GM18519 (cell line): ENCODE data around the gene ACAP1.

ENCODE experiments used
- ATAC-seq: cut with Tn5 transposase; IDR thresholded peaks from one replicate; pipeline ENCODE4 v1.9.1; 2021; ENCODE audit warnings: mild to moderate bottlenecking, moderate library complexity; ENCODE audit not compliant: unreplicated experiment, low FRiP score

The ACAP1 gene

DNA sequence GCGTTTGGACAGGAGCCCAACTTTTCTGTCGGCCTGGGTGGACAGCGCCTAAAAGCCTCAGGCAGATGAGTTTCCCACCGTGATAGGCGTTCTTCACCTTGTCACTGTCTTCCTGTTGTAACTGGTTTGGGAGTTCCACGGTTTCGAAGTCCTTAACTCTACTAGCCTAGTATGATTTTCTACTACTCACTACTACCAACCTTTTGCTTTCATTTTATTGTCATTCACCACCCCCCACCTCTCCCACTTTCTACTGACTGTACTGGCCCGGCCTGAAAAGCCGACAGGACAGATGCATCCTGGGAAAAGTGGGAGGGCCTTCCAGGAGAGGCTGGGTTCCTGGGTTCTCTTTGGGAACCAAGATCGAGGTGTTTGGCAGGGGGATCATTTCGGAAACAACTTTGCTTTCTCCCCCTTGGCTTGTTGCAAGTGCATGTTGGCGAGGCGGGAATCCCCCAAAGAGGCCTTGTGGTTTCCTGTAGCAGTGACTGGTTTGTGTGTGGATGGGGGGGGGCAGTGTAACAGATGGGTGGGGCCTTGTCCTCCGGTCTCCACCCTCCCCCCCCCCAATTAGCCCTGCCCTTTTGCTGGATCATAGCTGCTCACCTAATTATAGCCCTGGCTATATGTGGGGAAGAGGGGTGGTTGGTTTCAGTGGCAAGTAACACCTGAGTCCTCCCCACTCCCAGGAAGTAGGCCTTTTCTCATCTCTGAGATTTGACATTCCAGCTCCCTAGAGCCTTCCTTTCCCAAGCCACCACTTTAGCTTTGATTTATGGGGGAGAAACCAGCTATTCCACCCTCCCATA lies 27.5 kb upstream of the ACAP1 start:
- no peak for ATAC-seq

DNA sequence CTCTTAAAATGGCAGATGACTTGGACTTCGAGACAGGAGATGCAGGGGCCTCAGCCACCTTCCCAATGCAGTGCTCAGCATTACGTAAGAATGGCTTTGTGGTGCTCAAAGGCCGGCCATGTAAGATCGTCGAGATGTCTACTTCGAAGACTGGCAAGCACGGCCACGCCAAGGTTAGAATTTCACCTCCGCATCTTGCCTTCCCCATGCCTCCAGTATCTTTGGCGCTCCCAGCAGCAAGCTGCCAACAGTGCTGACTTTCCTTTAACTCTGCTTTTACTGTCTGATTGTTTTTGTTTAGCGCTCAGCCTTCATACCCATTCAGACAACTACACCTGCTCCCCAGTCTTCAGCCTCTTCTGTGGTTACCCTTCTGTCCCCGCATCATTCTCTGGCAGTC lies 26.7 kb upstream of the ACAP1 start:
- no peak for ATAC-seq

- ATAC-seq: no peak
These were observed 25.1 kb upstream of the ACAP1 start for GRCh38 chr17:7311110-7311705.

DNA sequence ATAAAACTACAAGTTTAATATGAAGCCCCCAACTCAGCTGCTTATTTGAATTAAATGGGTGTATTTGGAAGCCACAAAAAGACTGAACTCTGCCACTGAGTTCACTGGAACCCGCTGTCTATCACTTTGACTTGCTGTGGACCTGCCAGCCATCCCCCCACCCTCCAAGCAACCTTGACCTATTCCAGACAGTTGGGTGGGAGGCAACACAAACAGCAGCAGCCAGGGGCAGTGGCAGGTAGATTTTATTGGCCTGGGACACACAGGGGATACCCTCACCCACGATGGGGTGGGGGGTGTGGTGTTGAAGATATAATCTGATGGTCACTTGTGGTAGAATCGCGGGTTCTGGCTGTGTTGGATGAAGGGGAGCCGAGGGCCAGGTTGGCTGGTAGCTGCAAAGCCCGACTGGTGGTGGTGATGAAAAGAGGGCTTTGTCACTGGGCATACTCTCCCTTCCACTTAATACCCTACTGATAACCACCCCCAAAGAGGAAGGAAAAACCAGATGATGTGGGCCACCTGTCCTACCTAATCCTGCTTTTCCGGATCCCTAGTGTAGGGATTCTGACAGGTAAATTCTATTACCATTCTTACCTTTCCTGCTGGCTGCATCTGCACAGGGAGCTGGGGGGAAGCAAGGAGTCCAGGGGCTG lies 23.8 kb upstream of the ACAP1 start:
- ATAC-seq: no peak

DNA sequence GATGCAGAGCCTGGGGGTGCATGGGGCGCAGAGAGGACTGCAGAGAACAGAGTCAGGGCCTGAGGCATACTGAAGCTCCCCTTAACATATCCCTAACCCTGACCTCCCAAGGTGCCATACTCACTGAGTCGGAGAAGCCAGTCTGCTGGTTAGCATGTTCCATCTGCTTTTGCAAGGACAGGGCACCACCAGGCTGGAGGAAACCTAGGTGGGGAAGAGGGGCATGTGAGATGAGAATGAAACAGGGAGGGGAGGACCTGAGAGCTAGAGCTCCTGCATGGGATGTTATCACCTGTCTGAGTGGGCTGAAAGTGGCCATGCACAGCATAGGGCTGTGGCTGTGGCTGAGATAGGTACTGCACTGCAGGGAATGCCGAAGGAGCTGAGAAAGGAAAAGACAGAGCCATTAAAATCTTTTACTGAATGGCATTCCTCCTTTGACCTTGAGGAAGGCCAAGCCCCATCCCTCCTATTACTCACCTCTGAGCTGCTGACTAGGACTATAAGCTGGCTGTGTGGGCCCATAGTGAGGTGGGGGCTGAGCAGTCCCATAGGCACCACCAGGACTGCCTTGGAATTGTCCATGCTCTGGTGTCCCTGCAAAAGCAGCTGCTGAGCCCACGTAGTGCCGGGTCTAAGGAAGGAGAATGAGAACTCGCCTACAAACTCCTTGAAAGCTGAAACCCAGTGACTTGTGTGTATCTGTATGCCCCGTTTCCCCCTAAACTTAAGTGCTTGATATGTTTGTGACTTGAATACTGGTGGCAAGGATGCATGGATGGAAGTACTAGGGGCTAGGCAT lies 23.0 kb upstream of the ACAP1 start:
- ATAC-seq: no peak

DNA sequence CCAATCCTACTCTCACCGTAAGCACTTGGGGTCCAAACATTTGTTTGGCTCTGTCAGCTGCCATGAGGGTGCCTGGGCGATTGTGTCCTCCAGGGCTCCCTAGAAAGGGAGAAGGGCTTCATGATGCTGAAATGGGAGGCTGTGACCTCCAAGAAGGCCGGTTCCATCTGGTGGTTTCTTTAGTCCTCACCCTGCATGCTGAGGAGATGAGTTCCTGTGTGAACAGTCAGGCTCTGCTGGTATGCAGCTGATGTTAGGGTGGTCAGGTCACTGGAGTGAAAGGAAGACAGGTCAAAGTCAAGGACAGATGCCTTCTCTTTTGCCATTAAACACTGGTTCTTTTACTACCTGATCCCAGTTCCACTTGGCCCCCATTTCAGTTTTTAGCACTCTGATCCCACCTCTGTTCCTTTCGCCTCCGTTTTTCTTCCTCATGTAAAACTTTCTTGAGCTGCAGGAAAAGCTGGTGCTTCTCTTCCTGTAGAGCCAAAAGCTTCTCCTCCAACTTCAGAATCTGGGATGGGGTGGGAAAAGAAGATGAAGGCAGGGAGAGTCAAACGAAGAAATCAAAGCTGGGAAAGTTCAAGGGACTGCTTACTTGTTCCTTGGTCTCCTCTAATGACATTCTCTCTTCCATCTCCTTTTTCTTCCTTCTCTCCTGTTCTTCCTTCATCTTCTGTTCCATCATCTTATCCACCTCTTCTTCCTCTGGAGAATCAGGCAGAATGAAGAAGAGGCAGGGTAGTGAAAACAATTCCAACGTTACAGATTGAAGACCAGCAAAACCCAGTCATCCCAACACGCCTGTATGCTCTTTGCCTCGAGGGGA lies 22.2 kb upstream of the ACAP1 start:
- ATAC-seq: no peak

- peak; percentile 40 for ATAC-seq
These were observed 21.4 kb upstream of the ACAP1 start, which contains the start of gene GPS2 for GRCh38 chr17:7314719-7315569. Gene GPS2, minus strand, starts transcription at chr17:7315360. Its CDS starts 308 bp downstream, at chr17:7315052.

DNA sequence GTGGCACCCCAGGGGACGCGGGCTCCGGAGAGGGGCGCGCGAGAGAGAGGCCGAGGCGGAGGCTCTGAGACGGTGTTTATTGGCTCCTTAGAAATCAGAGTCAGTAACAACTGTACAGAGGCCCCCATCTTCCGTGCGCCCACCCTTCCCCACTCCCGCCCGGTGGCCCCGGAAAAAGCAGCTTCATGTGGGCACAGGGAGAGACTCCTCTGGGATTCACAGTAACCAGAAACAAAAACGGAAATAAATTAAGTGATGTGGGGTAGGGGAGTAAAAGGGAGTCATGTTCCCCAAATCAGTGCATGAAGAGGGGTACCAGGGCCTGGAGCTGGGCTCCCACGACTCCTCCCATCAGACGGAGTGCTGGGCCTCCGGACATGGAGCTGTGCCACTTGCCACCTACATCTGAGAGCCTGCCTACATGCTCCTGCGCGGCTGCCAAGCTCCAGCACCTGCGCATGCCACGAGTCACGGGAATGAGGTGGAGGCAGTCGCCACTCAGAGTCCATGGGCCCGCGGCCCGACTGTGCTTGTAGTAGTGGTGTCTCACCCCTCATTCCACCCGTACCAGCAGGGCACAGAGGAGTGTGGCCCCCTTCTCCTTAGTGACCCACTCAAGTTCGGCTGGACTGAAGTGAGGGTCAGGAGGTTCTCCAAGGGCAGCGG lies 20.6 kb upstream of the ACAP1 start:
- no peak for ATAC-seq

DNA sequence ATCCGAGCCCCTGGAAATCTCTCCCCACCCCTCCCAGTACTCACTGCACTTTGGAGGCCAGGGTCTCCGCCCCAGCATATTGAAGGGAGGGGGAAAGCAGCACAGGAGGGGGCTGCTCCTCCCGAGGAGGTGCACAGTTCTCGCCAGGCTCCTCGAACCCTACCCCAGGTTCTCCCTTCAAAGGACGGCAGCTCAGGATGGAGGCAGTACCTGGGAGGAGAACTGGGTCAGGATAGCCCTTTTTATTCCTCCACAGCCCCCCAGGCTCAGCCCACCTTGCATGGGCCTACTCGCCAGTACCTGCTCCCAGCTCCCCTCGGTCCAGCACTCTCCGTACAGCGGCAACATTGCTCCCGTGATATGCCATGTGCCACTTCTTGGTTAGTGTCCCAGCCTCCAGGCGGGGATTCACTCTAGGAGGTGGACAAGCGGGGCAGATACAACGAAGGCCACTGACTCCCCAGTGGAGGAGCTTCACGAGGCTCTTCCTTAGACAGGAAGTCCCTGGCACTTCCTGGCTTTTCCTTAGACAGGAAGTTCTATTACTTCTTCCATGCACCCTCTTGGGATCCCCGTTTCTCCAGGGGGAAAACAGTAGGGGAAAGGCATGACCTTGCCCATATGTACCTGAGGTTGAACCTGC lies 19.0 kb upstream of the ACAP1 start:
- ATAC-seq: no peak

DNA sequence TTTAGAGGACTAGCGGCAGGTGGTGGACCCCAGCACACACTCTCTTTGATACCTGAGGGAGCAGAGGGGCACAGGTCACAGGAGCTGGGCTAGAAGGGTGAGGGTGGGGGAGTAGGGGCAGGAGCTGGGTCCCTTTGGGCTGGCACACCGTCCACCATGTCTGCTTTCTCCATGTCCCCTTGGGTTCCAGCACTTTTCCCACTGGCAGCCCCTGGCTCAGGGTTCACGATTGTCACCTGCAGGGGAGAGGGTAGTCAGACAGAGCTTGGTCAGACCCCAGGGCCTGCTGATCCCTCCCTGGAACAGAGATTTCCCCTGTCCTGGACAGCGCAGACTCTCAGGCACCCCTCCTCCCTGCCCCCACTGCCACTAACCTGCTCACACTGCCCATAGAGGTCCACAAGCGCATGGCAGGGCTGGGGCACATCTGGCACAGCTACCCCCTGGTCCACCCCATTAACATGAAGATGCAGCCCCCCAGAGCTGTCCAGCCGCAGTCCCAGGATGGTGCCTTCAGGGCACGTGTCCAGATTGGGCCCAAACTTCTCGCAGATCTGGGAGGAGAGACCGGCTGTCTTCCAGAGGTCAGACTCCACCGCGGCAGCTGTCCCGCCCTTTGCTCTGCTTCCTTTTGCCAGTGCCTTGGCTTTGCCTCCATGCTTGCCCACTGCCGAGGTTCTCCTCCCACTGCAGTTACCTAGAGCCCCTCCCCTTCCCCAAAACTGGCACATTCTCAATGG lies 18.0 kb upstream of the ACAP1 start:
- ATAC-seq: no peak

DNA sequence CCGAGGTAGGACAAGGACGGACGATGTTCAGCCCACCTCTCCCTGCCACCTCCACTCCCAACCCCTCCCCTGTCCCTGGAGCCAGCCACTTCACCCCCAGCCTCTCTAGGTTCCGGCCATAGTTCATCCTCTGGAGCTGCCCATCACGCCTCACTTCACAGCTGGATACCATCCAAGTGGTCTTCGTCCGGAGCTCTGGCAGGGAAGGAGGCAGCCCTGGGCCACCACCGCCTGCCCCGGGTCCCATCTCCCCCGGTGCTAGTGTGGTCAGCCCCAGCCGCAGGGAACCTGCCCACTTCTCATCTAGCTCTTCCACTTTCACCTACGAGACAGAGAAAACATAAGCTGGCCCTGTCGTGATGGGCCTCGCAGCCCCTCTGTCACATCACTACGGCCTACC lies 14.9 kb upstream of the ACAP1 start:
- no peak for ATAC-seq

- ATAC-seq: no peak
These were observed 13.7 kb upstream of the ACAP1 start for GRCh38 chr17:7322520-7323194.

DNA sequence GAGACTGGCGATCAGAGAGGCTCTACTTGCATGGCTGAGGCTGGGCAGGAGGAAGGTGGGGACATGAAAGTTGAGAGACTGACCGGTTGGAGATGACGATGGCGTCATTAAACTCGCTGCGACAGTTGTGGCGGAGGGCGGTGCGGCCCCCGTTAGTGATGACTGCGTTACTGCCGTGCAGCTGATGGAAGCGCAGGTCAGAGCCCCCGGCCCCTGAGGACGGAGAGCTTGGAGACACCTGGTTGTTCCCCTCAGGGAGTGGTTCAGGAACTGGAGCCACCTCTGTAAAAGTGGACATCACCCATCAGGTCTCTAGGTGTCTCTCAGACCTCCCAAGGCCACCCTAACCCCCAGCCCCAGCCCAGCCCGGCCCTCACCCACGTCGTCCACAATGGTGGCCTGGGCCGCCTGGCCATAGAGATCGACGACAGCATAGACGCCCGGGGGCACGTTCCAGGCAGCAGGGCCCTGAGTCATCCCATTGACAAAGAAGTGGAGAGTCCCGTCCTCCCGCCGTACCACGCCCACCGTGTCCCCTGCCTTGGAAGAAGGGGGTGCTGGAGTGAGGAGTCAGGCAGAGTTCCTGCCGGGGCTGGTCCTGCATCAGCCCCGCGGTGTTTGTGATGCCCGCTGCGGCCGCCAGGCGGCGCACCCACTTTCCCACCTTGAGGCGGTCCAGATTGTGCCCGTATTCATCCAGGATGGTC lies 12.4 kb upstream of the ACAP1 start:
- ATAC-seq: no peak

GRCh38 chr17:7324438-7324779 lies 11.9 kb upstream of the ACAP1 start:
- ATAC-seq: no peak

DNA sequence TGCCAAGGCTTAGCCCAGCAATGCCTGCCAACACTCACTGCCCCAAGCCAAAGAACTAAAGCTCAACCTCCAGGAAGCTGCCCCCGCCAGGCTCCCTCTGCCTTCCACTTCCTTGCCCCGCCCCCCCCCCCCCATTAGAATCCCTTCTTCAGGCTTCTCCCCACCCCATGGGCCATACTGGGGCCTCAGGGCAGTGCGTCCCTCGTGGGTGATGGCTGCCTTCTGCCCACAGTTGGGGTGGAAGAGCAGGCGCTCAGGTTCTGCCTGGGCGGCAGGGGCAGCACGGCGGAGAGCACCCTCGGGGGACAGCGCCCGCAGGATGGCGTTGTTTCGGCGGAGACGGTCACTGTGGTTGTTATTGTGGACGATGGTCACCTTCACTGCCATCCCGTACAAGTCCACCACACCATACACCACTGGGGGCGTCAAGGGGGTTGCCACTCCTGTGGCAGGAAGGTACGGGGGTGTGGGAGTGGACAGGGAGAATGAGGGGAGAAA lies 11.2 kb upstream of the ACAP1 start:
- ATAC-seq: no peak

GRCh38 chr17:7326186-7326585 lies 10.1 kb upstream of the ACAP1 start:
- ATAC-seq: no peak
